Hematopoietic multipotent progenitor cell treated with erythropoietin and hydrocortisone succinate and interleukin-3 and kit ligand, for 6 days (in vitro differentiated cells): ENCODE data around the gene JSRP1.
A peak's percentile ranks its signal among the peaks of the same experiment; 100 is the strongest.
"Not testable (repeated sequence)": the region's sequence is repeated elsewhere in the genome, so short reads cannot be mapped to it uniquely, and the experiment has no call there.

Experiments used
- DNase-seq: peaks from one replicate; pipeline ENCODE4 v3.0.0-alpha.2; 2015

Gene JSRP1

GRCh38 chr19:2282062-2282861 is 26.0 kb upstream of the JSRP1 start, which contains the start of gene PEAK3:
TSS of gene PEAK3 (minus strand) at chr19:2282175. CDS start at chr19:2280931, 1,244 bp downstream.
- DNase-seq = peak; percentile 76

- not testable (repeated sequence) for DNase-seq
Measured at GRCh38 chr19:2281265-2282061, 25.2 kb upstream of the JSRP1 start.

GRCh38 chr19:2280633-2281264 is 24.5 kb upstream of the JSRP1 start:
- DNase-seq = no peak

GRCh38 chr19:2278459-2279158 is 22.4 kb upstream of the JSRP1 start:
- no peak for DNase-seq

- no peak for DNase-seq
Measured at GRCh38 chr19:2277138-2277537, 20.9 kb upstream of the JSRP1 start.

- DNase-seq = no peak
Measured at GRCh38 chr19:2276429-2276986, 20.3 kb upstream of the JSRP1 start.

GRCh38 chr19:2275588-2276428 is 19.6 kb upstream of the JSRP1 start:
- DNase-seq = no peak

- peak; percentile 84 for DNase-seq
Measured at GRCh38 chr19:2274931-2275535, 18.8 kb upstream of the JSRP1 start.

GRCh38 chr19:2274185-2274711 is 18.0 kb upstream of the JSRP1 start:
- DNase-seq = no peak

GRCh38 chr19:2273356-2274184 is 17.4 kb upstream of the JSRP1 start:
- DNase-seq = peak; percentile 90

GRCh38 chr19:2271234-2272103 is 15.3 kb upstream of the JSRP1 start:
- DNase-seq = no peak

- DNase-seq = peak; percentile 85
Measured at GRCh38 chr19:2270423-2271233, 14.4 kb upstream of the JSRP1 start.

- DNase-seq = no peak
Measured at GRCh38 chr19:2270157-2270422, 13.9 kb upstream of the JSRP1 start.

- peak; percentile 97 for DNase-seq
Measured at GRCh38 chr19:2269244-2270156, 13.3 kb upstream of the JSRP1 start.

- DNase-seq = peak; percentile 20
Measured at GRCh38 chr19:2268861-2269243, 12.6 kb upstream of the JSRP1 start.

- no peak for DNase-seq
Measured at GRCh38 chr19:2268480-2268830, 12.2 kb upstream of the JSRP1 start.
